Pons (tissue), 1 donor: Measurements from ENCODE around the gene DHRS1.
"Not testable (repeated sequence)": the region's sequence is repeated elsewhere in the genome, so short reads cannot be mapped to it uniquely, and the experiment has no call there.

Experiments
- DNase-seq: peaks from one replicate; pipeline ENCODE4 v3.0.0-alpha.2; 2016; ENCODE audit warnings: low spot score

DHRS1 gene

GRCh38 chr14:24246765-24247212 lies 52.8 kb downstream of the DHRS1 start:
- DNase-seq: no peak

- DNase-seq: not testable (repeated sequence)
These were observed 54.2 kb downstream of the DHRS1 start for GRCh38 chr14:24245350-24245749.

GRCh38 chr14:24243336-24243836 lies 56.2 kb downstream of the DHRS1 start:
- DNase-seq: peak; percentile 23

- DNase-seq: no peak
These were observed 57.6 kb downstream of the DHRS1 start for GRCh38 chr14:24241829-24242443.
